Stimulated activated CD4-positive, alpha-beta T cell treated with anti-CD3 and anti-CD28 coated beads, Interleukin-15, amount 100 ng/mL, for 24 hours (primary cell): ENCODE data around the gene RUNX1.
A peak's percentile ranks its signal among the peaks of the same experiment; 100 is the strongest.

Experiments
- DNase-seq: peaks from one replicate; pipeline ENCODE4 v3.0.0-alpha.2; 2020

The RUNX1 gene

DNA sequence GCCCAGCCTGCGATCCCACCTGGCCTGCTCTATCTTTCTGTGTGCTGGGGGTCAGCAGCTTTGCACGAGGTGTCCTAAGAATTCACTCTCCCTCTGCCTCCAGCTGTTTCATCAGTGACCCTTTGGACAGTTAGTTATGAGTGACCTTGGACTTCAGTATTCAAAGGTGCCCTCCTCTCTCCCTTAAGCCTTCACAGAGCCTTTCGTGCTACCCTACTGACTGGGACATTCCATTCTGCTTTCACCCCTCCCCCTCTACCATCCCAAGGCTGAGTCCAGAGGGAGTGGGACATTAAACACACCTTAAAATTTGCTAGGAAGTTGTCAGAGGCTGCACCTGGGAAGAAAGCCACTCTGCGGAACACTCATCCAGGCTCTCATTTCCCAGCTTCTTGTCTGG, 208.4 kb downstream of the RUNX1 start:
- no peak for DNase-seq

DNA sequence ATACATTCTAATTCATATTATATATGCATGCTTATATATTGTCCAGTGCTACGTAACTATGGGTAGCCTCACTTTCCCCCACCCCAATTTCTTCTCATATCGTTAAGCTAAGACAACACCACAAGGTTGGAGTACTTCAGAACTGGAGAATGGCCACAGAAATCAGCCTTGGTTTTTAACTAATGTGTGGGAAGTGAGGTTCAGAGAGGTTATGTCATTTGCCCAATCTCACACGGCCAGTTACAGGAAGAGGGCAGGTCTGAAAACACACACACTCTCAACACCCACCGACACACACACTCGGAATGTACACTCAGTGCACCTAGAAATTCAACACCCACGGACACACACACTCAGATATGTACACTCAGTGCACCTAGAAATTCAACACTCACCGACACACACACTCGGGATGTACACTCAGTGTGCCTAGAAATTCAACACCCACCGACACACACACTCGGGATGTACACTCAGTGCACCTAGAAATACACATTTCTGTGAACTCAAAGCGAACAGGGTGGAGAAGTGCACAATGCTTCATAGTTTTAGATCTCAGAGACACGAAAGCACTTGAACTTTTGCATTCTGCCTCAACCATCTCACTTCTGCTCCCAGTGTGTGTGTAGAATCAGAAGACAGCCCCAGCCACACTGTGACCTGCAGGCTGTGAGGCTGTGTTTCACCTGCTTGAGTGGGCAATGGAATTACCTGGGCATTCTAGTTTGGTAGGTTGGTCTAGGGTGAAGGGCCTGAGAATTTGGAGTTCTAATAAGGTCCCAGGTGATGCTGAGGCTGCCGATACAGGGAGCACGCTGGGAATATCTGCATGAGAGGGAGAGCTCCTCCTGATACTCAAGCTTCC, 209.9 kb downstream of the RUNX1 start:
- DNase-seq = no peak

DNA sequence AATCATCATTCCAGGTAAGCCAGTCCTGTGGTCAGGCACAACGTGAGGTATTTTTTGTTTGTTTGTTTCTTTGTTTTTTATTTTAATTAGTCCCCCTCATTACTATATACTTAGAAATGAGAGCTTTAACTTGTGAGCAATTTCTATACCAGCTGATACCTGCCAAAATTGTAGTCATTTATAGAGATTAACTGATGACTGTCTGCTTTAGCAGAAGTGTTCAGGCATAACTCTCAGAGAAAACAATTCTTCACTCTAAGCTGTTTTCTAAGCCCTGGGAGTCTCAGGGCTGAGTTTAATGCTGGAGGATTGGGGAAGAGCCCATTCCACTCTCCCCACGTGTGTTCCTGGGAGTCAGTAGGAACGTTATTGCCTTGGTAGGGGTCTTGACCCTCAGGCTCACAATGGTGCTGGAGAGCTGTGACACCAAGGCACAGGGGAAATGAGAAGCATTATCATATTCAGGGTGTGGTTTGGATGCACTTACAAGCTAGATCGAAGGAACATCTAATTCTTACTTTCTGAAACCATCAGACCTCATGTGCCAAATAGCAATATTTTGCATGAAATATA, 212.1 kb downstream of the RUNX1 start:
- DNase-seq = no peak

DNA sequence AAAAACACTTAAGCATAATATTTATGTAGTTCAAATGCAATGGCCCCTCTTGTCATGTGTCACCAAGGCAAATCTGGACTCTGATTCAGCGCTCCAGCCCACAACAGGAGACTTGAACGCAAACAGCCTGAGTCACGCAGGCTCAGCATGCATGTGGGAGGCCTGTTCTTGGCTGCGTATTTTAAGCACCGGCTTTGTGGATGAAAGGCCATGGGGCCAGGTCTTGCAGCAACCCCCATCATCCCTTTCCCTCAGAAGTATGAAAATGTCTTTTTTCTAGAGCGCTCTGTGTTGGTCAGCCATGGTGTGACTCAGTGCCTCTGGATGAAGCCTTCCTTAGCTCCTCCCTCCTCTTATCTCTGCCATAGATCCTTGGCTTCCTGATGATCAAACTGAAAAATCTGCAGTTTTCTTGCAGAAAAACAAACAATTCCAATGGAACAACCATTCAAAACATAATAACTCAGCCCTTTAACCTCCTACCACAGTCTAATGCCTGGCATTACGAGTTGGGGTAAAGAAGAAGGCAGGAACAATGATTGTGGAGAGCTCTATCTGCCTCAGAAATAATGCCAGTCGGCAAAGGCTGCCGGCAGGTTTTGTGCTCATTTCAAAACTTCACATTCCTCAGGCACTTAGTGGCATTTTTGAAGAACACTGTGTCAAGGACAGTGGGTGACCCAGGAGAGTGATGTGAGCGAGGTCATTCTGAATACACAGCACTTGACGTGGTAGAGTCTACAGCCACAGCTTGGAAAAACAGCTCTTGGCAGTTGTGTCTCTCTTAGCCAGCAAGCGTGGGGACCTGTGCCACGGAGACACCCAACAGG, 212.8 kb downstream of the RUNX1 start:
- DNase-seq = peak; percentile 59

DNA sequence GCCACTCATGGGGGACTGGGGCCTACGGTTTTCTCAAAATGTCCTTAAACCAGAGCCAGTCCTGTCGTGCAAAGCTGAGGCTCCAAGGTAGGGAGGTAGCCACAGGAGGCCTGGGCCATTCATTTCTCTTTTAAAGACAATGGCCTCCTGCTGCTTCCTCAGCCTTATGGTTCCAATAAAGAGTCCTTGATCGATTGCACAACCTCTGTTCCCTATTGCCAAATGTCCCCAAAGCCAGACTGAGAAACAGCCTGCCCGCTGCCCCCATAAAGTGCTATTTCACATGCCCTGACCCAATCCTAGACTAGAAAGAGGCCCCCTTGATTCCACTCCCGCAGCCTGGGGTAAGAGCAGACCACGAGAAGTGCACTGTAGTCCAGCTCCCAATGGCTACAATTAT, 213.6 kb downstream of the RUNX1 start:
- DNase-seq = no peak

DNA sequence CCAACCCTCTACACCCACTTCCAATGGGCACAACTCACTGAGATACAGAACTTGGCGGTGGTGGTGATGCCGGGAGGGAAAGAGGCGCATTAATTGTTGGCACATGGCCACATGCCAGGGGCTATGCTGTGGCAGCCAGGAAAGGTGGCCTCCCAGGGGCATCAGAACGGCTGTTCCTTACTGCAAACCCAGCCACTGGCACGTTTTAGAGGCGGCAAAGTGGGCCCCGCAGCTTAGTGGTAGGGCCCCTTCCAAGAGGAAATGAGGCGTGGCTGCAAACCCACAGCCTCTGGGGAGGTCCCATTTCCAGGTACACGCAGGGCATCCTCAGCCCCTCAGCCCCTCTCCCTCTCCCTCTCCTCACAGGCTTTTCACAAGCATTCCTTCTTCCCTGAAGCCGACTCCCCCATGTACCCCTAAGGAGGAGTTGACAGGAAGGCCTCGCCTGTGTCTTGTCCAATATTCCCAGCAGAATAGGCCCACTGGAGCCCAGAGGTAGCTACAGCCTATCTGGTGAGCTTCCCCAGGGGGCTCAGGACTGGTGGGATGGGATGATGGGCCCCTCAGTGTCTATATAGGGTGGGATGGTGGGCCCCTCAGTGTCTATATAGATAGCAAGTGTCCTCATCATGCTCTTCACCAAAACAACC, 214.1 kb downstream of the RUNX1 start:
- DNase-seq = no peak

DNA sequence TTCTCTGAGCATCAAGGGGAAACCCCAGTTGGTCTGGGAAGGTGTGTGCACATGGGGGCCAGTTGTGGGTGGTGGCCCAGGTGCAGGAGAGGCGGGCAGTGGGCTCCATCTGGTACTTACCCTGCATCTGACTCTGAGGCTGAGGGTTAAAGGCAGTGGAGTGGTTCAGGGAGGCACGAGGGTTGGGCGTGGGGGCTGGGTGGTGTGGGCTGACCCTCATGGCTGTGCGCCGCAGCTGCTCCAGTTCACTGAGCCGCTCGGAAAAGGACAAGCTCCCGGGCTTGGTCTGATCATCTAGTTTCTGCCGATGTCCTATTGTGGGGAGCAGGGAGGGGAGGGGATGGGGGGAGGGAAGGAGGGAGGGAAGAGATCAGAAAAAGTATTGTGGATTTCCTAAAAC, 214.8 kb downstream of the RUNX1 start:
- no peak for DNase-seq

DNA sequence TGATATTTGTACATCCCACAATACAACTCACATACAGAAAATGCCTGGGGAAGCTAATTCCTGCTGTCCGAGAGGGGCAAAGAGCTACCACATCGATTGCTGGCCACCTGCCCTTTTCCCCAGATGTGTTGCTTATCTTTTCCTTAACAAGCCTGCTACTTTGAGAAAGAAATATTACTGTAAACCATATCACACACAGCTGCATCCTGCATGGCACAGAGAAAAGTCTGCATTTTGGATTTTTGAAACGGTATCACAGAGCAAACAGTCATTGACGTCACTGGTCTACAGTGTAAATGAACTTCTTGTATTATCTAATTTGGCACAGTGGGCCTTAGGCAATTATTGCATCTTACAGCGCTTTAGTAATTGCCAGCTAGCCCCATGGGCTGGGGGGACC, 215.6 kb downstream of the RUNX1 start:
- no peak for DNase-seq

DNA sequence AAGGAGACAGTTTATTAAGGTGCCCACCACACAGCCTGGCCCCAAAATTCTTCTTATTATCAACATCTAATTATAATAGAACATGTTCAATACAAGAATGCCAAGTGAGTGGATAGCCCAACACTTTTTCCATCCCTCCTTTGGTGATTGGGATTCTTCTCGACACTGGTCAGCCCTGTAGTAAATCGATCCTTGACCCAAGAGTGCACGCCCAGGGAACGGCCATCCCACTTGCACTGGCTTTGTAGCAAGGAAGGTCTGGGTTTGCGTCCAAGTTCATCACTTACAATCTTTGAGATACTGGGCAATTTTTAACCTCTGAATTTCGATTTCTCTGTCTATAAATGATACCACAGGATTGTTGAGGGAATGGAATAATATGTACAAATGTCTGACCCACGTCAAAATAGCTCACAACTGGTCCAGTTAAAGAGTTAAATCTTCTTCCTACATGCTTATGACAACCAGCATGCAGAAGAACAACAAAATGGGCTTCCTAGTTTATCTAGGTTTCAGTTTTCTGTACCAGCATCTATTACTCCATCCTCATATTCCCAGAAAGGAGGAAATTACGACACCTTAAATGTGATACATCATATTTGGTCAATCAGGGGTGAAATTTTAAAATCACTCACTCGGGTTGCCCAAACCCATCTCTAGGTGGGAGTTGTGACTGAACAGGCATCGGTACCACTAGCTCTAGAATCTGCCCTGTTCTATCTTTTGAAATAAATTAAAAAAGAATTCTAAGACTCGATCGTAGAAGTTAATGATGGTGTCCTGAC, 218.5 kb downstream of the RUNX1 start:
- no peak for DNase-seq

DNA sequence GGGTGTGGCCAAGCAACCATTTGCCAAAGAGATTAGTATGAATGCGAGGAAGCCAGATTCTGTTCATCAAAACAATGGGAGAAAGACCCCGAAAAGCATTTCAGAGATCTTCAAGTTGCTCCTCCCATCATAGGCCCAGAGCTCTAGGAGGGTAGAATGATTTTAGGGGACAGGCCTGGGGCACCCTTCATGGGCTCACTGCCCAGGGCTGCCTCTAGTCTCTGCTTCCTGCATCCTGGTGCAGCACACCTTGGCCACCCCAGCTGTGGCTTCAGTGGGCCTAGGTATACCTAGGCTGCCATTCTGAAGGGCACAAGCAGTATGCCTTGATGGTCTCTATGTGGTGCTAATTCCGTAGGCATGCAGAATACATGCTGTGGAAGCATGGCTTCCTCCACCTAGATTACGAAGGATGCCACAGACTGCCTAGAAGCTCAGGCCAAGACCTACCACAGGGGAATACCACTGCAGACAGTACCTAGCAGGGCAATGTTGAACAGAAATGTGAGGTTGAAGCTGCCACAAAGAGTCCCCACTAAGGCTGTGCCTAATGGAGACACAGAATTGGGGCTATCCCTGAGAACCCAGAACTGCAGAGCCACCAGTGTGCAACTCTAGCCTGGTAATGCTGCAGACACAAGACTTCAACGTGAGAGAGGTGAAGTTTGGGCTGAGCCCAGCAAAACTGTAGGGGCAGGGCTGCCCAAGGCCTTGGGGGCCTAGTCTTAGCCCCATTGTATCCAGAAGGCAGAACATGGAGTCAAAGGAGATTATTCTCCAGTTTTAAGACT, 221.5 kb downstream of the RUNX1 start:
- no peak for DNase-seq

DNA sequence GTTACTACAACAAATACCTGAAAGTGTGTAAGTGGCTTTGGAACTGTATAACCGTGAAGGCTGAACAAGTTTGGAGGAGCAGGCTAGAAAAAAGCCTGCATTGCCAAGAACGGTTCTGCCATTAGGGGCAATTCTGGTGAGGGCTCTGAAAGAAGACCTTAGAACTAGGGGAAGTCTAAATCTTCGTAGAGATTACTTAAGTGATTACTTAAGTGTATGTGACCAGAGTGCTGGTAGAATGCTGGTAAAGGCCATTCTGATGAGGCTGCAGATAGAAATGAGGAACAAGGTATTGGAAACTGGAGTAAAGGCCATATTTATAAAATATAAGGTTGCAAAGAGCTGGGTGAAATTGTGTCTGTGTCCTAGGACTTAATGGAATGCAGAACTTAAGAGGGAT, 222.3 kb downstream of the RUNX1 start:
- DNase-seq = no peak

DNA sequence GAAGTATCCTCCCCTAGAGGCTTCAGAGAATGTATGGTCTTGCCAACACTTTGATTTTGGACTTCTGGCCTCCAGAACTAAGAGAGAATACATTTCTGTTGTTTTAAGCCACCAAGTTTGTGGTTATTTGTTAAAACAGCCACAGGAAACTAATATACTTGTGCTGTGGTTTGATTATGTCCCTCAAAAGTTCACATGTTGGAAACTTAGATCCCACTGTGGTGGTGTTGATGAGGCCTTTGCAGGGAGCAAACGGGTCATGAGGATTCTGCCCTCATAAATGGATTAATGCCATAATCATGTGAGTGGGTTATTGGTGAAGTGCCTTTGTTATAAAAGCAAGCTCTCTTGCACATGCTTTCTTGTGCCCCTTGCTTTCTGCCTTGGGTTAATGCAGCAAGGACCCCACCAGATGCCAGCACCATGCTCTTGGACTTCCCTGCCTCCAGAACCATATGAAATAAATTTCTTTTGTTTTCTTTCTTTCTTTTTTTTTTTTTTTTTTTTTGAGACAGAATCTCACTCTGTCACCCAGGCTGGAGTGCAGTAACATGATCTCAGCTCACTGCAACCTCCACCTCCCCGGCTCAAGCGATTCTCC, 223.1 kb downstream of the RUNX1 start:
- DNase-seq = no peak

DNA sequence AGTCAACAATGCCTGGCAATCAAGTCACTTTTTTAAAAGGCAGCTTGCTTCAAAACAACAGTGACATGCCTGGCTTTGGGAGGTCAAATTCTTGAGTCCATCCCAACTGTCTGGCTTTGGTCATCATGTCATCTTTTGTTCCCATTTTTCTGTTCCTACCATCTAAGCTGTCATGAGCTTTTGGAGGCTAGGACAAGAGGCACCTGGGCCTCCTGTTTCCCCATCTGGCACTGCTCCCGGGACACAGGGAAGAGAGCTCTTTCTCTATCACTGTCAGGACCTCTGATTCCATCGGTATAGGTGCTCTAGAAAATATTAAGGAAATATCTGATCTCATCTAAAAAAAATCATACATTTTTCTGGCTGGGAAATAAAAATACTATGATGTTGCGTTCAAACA, 224.0 kb downstream of the RUNX1 start:
- no peak for DNase-seq

DNA sequence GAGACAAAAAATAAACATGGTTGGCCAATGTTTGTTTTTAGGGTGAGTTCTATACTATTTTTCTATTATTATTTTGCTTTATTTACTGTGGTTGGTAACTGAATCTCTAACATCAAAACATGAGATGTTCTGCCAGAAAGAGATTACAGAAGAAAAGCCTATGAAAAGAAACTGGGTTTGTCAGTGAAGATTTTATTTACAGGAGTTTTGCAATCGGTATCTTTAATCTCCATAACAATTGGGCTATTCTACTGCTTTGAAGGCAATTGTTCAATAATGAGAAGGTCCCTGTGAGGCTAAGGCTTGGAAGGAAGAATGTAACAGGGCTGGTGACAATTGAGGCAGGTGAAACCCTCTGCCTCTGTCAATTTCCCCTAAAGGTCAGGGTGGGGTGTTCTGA, 224.8 kb downstream of the RUNX1 start:
- no peak for DNase-seq

DNA sequence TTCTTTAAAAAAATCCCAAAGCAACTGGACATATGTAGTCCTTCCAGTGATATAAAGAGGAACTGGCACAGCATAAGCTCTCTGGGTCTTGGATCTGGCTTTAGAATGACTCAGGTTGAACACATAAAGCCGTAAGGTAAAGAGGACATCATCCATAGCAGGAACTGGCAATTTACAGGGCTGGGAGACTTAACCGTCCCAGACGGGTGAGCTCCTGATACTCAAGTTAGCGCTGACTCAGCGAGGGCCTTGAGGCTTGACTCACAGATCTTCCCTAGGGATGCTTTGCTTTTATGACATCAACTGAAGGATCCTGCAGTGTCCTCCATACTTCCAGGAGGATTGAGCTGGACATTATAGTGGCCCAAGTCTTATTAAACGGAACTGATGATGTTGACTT, 226.2 kb downstream of the RUNX1 start:
- no peak for DNase-seq

DNA sequence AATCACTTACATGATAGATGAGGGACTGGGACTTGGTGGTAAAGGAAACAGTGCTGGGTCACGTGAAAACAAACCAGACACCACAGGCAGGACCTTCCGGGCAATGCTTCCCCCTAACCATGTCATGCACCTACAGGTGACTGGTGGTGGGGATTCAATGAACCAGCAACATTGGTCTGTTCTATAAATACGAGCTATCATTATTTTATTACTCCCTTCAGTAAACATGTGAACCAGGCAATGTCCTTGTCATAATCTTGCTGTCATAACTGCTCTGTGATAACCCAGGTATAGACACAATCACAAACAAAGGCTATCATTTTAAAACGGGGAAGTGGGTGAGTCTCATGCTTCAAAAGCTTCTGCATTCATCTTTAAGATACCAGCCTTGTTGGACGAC, 226.9 kb downstream of the RUNX1 start:
- DNase-seq = no peak

DNA sequence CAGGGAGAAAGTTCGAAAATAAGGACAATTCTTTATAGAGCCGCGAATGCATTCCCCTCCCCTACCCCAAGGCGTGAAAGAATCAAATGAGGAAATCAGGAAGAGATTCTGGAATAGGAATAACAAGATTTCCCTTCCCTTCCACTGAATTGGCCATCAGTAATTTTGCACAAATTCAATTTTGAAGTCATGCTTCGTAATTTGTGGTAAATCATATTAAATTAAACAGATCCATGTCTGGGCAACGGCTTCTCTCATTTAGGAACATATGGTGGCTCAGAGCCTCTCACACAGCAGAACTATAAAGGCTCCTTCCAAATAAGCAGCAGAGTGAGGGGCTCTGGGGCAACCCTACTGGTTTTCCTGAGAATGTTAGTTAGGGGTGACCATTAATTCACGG, 227.4 kb downstream of the RUNX1 start:
- DNase-seq = no peak

DNA sequence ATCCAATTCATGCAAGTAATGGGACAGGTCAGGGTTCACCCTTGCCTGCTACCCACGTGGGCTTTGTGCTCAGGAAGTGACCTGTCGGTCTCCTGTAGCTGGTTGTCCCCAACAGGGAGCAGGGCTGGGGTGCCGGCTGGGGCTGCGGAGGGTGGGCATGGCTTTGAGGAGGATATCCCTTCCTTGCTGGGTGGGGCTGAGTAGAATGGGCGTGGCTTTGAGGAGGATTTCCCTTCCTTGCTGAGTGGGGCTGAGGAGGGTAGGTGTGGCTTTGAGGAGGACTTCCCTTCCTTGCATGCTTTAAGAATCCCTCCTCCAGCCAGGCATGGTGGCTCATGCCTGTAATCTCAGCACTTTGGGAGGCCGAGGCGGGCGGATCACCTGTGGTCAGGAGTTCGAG, 229.1 kb downstream of the RUNX1 start:
- DNase-seq = no peak

DNA sequence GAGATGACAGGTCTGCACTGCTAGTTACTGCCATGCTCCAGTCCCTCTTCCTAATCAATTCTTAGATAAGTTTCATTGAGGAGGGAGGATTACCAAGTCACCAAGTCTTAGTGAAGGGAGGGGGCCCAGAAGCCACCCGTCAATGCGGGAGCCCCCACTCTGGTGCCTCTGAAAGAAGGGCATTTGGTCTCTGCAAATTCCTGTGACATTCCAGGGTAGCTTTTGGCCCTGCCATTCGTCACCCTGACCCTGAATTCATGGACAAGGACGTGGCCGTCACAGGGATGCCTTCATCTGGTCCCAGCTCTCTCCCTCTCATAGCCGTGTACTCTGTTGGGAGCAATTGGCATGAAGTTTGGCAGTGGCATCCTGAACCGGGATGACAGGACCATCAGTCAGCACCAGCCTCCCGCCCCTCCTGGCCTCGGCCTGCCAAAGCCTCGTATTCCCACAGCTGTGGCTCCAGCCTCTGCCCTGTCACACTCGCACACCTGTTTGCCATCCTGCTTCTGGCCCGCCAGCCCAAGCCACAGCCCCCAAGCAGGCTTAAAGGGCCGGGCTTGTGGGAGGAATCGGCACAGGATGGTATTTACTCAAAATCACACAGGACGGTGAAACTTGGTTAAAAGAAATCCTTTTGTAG, 229.6 kb downstream of the RUNX1 start:
- DNase-seq = no peak

DNA sequence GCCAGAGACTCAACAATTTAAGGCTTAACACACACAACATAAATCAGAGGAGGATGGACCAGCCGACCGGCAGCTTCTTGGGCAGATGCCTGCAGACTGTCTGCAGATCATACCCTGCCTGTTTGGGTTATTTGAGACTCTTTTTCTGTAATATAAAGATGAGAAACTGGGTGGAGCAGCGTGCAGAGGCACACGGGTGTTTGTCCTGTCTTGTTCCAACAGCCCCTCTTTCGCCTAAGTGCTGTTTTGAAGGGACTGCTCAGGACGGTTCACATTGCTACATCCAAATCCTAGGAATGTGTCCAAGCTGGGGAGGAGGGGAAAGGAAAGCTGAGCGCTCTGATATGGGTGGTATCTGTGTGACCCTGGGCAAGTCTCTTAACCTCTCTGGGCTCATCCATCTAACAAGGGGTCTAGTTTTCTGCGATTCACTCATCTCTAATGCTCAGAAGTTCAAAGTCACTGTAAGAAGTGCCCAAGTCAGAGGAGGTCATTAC, 230.4 kb downstream of the RUNX1 start:
- DNase-seq = no peak
